GM21526 (cell line): Measurements from ENCODE around the gene RBM47.

ENCODE experiments used
- ATAC-seq: cut with Tn5 transposase; IDR thresholded peaks from one replicate; pipeline ENCODE4 v1.9.1; 2021; ENCODE audit warnings: moderate library complexity; ENCODE audit not compliant: unreplicated experiment, low FRiP score

Gene RBM47

GRCh38 chr4:40594261-40595178, 35.1 kb downstream of the RBM47 start:
- ATAC-seq = no peak

- no peak for ATAC-seq
Measured at GRCh38 chr4:40592034-40592433, 37.6 kb downstream of the RBM47 start.

- no peak for ATAC-seq
Measured at GRCh38 chr4:40587826-40588225, 41.8 kb downstream of the RBM47 start.

DNA sequence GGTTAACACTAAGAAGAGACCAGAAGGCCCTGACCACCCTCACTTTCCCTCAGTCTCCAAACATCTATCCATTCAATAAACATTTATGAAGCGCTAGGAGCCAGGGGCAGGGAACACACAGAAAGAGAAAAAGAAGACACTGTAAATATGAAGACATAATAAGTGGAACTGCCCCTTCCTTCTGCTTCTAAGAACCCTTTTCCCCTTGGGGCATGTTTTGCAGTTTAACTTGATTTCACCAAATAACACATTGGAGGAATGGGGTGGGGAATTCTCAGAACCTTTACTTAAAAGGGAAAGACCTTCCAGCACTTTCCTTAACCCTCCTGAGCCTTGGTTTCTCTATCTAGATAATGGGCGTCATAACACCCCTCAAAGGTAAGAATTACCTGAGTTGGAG, 42.3 kb downstream of the RBM47 start:
- no peak for ATAC-seq

- ATAC-seq = no peak
Measured at GRCh38 chr4:40586729-40587128, 42.9 kb downstream of the RBM47 start.

DNA sequence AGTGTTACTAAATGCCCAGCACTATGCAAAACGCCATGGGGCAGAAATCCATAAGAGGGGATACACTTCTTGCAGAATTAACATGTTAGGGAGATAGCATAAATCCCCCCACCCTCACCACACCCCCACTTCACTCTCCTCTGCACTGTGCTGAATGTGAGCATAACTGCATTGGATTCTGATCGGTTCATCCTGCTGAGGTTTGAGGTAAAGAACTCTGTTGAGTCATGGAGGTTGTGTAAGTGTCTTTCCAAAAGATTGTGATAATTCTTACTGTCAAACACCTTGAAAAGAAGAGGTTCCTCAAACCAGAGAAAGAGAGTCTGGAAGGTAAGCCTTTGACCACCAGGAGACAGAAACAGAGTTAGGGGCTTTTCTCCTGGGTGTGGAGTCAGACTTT, 43.6 kb downstream of the RBM47 start:
- no peak for ATAC-seq

DNA sequence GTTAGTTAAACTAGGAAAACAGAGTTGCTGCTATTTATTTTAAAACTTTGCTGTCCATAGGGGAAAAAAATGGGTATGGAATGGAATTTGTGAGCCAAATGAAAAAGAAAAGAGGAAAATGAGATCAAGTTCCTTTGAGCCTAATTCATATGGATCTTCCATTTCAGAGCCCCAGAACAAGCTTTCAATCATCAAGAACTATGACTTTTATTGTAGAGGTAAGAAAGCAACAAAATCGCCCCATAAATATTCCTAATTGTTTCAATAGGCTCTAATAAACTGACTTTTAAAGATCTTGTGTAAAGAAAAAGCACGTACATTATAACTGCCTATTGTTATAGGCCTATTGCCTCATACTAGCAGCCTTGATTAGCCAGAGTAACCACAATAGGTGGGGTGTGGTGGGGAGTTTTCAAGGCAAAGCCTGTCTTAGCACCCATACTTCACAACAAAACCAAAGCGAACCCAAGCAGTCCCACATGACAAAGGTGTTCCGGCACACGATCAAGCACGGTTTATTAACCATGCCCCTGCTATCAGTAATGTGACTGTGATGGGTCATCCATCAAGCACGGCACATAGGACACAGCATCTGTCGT, 44.4 kb downstream of the RBM47 start:
- ATAC-seq = no peak

DNA sequence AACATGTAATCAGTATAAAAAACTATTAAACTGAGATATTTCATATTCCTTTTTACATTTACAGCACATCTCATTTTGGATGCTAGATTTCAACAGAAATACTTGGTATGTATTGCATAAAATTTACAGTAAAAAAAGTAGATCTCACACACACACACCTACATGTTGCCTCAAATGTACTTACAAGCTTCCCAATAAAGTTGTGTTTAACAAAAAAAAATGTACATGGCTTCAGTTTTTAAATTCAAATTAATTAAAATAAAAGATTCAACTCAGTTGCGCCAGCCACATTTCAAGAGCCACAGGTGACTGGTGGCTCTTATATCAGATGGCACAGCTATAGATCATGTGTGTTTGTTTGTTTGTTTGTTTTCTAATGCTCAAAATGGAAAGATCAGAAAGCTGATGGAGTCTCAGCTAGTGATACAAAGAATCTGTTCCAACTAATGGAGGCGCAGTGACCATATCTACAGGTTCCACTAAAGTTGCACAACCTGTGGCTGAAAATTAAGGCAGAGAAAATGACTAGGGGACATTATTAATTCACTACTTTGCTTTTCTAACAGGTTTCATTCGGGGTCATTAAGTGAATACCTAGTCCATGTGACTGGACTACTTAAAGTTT, 45.0 kb downstream of the RBM47 start:
- no peak for ATAC-seq

- no peak for ATAC-seq
Measured at GRCh38 chr4:40583850-40584439, 45.7 kb downstream of the RBM47 start.

- no peak for ATAC-seq
Measured at GRCh38 chr4:40582413-40582812, 47.3 kb downstream of the RBM47 start.

GRCh38 chr4:40581254-40582140, 48.2 kb downstream of the RBM47 start:
- ATAC-seq = no peak

DNA sequence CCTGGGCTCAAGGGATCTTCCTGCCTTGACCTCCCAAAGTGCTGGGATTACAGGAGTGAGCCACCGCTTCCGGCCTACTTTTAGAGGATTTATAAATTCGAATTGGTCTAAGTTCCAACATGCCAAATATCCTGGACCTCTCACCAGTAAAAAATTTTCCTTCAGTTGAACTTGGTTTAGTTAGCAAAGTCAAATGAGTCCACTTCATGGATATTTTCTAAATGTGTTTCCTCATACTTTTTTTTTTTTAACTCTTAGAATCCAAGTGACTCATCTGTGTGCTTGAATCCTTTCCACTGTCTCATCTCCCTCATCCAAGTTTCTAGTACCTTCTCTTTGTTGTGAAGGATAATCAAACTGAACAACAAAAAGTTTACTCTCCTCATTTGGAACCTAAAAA, 49.7 kb downstream of the RBM47 start:
- no peak for ATAC-seq

DNA sequence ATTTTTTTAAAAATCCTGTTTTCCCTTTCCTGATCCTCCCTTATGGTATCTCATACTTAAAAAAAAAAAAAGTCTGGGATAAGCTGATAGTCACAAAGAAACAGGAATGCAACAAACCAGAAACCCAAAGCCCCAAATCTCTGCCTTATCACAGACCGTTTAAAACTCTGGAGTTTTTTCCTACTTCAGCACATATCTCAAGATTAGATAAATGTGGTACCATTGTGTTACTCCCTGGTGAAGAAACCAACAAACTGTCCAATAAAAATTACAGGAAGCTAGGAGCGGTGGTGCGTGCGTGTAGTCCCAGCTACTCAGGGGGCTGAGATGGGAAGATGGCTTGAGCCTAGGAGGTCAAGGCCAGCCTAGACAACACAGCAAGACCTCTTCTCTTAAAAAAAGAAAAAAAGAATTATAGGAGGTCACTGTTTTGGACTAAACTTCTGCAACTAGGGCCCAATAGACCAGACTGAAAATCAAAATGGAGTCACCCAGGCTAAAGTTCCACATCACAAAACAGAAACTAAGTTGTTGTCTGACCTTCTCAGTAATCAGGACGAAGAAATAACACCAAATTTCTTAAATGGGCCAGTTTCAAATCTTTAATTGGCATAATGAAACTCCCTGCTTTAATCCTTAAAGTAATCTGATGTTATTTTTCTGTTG, 51.9 kb downstream of the RBM47 start:
- ATAC-seq = no peak

DNA sequence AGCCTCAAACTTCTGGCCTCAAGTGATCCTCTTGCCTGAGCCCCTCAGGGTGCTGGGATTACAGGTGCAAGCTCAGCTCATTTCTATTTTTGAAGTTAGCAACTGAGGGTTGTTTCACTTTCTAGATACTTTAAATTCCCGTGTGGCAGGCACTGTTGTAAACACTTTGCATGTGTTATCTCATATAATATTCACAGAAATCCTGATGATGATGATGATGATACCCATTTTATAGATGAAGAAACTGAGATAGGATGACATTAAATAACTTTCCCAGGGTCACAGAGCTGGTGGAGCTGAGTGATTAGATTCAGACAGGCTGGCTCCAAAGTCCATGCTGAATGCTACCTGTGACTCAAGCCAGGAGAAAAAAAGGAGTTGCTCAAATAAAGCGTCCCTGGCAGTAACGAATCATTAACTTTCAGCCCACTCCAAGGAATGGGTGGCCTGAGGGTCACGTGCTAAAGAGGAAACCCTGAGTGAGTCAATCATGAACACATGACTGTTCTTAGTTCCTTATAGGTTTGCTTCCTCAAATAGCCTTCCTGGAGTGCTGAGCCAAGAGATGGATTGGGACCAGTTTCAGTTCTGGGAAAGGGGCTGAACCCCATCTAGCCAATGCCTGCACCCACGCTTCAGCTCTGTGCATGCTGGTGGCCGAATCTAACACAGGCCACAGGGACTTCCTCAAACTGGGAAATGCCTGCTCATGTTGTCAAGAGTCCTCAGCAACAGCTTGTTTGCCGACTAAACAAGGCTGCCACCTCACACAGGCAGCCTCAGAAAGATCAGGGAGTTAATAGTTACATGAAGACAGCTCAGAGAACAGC, 52.8 kb downstream of the RBM47 start:
- ATAC-seq = peak; percentile 51

DNA sequence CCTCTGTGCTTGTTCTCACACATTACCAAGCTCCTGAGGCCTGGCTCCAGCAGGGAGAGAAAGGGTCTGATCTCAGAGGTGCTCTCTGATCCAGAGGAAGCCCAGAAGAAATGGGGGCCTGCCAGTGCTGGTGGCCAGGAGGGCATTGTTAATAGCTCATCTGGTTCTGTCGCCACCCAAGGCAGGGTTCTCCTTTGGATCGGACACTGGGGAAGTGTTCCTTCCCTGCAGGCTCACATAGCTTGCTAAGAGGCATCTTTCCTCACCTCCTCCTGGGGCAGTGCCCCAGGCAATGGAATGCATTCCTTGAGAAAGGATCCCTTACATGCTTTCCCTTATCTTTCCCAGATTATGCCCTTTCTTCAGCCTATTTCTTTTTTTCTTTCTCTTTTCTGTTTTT, 53.8 kb downstream of the RBM47 start:
- ATAC-seq = no peak

DNA sequence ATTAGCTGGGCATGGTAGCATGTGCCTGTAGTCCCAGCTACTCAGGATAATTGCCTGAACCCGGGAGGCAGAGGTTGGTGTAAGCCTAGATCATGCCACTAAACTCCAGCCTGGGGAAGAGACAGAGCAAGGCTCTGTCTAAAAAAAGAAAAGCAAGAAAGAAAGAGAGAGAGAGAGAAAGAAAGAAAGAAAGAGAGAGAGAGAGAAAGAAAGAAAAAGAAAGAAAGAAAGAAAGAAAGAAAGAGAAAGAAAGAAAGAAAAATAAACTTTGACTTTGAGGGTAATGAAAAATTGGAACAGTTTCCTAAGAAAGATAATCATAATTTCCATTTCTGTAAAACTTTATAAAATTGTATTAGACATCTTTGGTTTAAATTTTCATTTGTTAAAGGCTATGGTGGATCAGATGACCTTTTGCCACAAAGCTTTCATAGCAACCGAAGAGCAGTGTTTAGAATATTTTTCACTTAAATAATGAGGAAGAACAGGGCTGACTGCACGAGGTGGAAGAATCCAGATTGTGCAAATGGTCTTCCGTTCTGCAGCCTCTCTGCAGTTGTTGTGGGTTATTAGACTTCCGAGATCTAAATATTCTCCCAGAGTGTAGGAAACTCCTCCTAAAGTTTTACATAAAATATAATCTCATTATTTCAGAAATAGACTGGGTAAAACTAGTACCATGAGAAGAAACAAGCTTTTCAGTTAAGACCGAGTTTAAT, 55.9 kb downstream of the RBM47 start:
- ATAC-seq = no peak

- ATAC-seq = no peak
Measured at GRCh38 chr4:40572692-40573310, 56.9 kb downstream of the RBM47 start.

GRCh38 chr4:40571208-40571607, 58.5 kb downstream of the RBM47 start:
- no peak for ATAC-seq
